C4-2B (cell line): ENCODE data around the gene MAP3K20.

Experiments
- ZFX ChIP-seq: fragments of 450-650 bp; IDR thresholded peaks from 2 replicates; pipeline ENCODE4 v1.6.1; 2017
- TF ChIP-seq, protein P1 (sequence below): fragments of 450-650 bp; conservative IDR thresholded peaks from 2 replicates; pipeline ENCODE4 v1.5.1; 2017; ENCODE audit warnings: mild to moderate bottlenecking

DNA sequence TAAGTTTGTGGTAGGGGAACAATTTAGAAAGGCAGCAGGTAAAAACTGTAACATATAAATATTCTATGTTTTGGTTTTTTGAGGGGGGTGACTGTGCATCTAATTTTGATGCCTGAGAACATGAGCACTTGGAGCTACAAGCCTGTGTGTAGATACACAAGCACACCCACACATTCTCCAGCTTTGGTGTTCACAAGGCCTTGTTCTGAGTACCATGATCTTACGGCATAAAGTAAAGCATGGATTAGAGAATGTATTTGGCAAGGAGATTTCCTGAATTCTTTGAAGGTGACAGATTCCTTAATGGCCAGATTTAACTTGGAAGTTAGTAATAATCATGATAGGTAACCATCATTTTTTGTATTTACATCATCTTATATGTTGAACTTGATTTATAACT lies 42.7 kb downstream of the MAP3K20 start:
- TF ChIP-seq, protein P1, sequence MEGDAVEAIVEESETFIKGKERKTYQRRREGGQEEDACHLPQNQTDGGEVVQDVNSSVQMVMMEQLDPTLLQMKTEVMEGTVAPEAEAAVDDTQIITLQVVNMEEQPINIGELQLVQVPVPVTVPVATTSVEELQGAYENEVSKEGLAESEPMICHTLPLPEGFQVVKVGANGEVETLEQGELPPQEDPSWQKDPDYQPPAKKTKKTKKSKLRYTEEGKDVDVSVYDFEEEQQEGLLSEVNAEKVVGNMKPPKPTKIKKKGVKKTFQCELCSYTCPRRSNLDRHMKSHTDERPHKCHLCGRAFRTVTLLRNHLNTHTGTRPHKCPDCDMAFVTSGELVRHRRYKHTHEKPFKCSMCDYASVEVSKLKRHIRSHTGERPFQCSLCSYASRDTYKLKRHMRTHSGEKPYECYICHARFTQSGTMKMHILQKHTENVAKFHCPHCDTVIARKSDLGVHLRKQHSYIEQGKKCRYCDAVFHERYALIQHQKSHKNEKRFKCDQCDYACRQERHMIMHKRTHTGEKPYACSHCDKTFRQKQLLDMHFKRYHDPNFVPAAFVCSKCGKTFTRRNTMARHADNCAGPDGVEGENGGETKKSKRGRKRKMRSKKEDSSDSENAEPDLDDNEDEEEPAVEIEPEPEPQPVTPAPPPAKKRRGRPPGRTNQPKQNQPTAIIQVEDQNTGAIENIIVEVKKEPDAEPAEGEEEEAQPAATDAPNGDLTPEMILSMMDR, result no peak
- no peak for TF ChIP-seq ZFX
